ENCODE data around the gene TMEM220. TPM values are rescaled to one million over a fixed set of nuclear protein-coding genes. Genes with fewer than 3 reads are reported as not detected.

The TMEM220 gene
- total RNA-seq, 2 donors from 2014 or later = 7.0 to 7.5 TPM

DNA sequence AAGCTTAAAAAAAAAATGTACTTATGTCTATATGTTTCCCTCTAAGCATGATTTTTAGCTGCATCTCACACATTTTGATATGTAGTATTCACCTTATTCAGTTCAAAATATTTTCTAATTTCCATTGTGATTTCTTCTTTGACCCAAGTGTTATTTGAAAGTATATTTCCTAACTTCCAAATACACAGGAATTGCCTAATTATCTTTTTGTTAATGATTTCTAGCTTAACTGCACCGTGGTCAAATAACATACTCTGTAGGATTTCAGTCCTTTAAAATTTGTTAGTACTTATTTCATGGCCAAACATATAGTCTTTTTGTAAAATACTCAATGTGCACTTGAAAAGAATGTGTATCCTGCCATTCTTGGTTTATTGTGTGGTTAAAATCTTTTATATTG is 11.3 kb downstream of the TMEM220 start:
- no peaks in the 10 kb centered on the region for H3K27me3 ChIP-seq (replicated peaks; ENCODE audit: insufficient read depth)
- peaks cover 15% of the 10 kb centered on the region for H3K36me3 ChIP-seq
- no peaks in the 10 kb centered on the region for H3K9me3 ChIP-seq
- H3K4me3 ChIP-seq = no peak overlapping the region
- no peaks in the 10 kb centered on the region for H3K4me1 ChIP-seq (ENCODE audit: control insufficient read depth in 1 of 2, low read depth in 2 of 2)
- no peak for ATAC-seq (ENCODE audit: insufficient number of reproducible peaks, low FRiP score, low read depth)
- no peak for TF ChIP-seq CTCF (IDR thresholded peaks at IDR 0.05)
- no peak overlapping the region for H3K27ac ChIP-seq
- DNase-seq (ENCODE audit: low spot score) = no peak

- no peak for ATAC-seq (ENCODE audit: insufficient number of reproducible peaks, low FRiP score, low read depth)
- H3K36me3 ChIP-seq = peaks cover 21% of the 10 kb centered on the region
- H3K9me3 ChIP-seq = no peaks in the 10 kb centered on the region
- H3K4me3 ChIP-seq = no peak overlapping the region
- H3K4me1 ChIP-seq (ENCODE audit: control insufficient read depth in 1 of 2, low read depth in 2 of 2) = no peaks in the 10 kb centered on the region
- DNase-seq (ENCODE audit: low spot score) = no peak
- H3K27ac ChIP-seq = no peak overlapping the region
- H3K27me3 ChIP-seq (replicated peaks; ENCODE audit: insufficient read depth) = no peaks in the 10 kb centered on the region
- no peak for TF ChIP-seq CTCF (IDR thresholded peaks at IDR 0.05)
Measured at GRCh38 chr17:10716218-10716617, 13.6 kb downstream of the TMEM220 start.

DNA sequence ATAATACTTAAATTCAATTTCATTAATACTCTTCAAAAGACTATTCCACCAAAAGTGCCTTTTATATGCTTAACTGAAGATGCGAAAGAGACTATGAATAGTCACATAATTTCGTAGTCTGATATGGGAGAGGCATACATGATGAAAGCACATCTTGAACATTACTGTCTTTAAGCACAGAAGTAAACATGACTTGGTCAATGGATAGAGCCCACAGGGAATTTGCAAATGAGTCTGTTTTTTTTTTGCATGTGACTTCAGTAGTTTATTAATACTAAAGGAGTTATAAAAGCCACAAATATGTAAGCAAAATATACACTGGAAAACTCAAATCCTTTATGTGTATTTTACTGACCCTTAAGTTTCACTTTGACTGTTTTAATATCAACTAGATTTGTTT is 16.5 kb downstream of the TMEM220 start:
- TF ChIP-seq CTCF (IDR thresholded peaks at IDR 0.05) = no peak
- no peak overlapping the region for H3K4me3 ChIP-seq

DNA sequence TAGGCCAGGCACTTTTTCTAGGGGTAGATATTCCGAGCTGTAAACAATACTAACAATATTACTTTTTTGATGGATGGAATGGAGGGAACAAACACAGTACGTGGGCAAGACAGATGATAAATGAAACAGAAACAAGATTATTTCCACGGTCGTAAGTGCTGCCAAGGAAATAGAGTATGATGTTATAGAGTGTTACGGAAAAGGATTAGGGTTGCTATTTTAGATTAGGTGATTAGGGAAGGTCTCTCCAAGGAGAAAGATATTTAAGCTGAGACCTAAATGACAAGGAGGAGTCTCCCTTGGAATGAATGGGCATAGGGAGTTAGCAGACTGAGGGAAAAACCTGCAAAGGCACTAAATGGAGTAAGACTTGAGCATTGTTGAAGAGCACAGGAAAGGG is 24.1 kb downstream of the TMEM220 start:
- ATAC-seq (ENCODE audit: insufficient number of reproducible peaks, low FRiP score, low read depth) (no peak), DNase-seq (ENCODE audit: low spot score) (no peak)
- no peaks in the 10 kb centered on the region for H3K9me3 ChIP-seq
- no peaks in the 10 kb centered on the region for H3K27me3 ChIP-seq (replicated peaks; ENCODE audit: insufficient read depth)
- no peak for TF ChIP-seq CTCF (IDR thresholded peaks at IDR 0.05)
- no peak overlapping the region for H3K4me3 ChIP-seq
- no peak overlapping the region for H3K27ac ChIP-seq
- peaks cover 4 to 5% of the 10 kb centered on the region in 2 donors for H3K4me1 ChIP-seq (ENCODE audit: control insufficient read depth in 1 of 2, low read depth in 2 of 2)
- peaks cover 28% of the 10 kb centered on the region for H3K36me3 ChIP-seq

More for the DNA sequence above, 16.5 kb downstream of the TMEM220 start:
- H3K27me3 ChIP-seq (replicated peaks; ENCODE audit: insufficient read depth) = no peaks in the 10 kb centered on the region
- H3K9me3 ChIP-seq = no peaks in the 10 kb centered on the region
- no peak for DNase-seq (ENCODE audit: low spot score)
- H3K4me1 ChIP-seq (ENCODE audit: control insufficient read depth in 1 of 2, low read depth in 2 of 2) = no peaks in the 10 kb centered on the region
- H3K27ac ChIP-seq = no peak overlapping the region
- ATAC-seq (ENCODE audit: insufficient number of reproducible peaks, low FRiP score, low read depth) = no peak
- peaks cover 29% of the 10 kb centered on the region for H3K36me3 ChIP-seq

- ATAC-seq (ENCODE audit: insufficient number of reproducible peaks, low FRiP score, low read depth) (no peak), DNase-seq (ENCODE audit: low spot score) (no peak)
- no peak overlapping the region for H3K27ac ChIP-seq
Measured at GRCh38 chr17:10702574-10702973, 27.2 kb downstream of the TMEM220 start.

More at GRCh38 chr17:10702574-10702973, 27.2 kb downstream of the TMEM220 start:
- no peaks in the 10 kb centered on the region for H3K9me3 ChIP-seq
- no peak for TF ChIP-seq CTCF (IDR thresholded peaks at IDR 0.05)
- peaks cover 16% of the 10 kb centered on the region for H3K36me3 ChIP-seq
- H3K27me3 ChIP-seq (replicated peaks; ENCODE audit: insufficient read depth) = no peaks in the 10 kb centered on the region
- H3K4me3 ChIP-seq = no peak overlapping the region
- peaks cover 11 to 17% of the 10 kb centered on the region in 2 donors for H3K4me1 ChIP-seq (ENCODE audit: control insufficient read depth in 1 of 2, low read depth in 2 of 2)
